ENCODE measurements around the gene NOS1AP. TPM values are rescaled to one million over a fixed set of nuclear protein-coding genes. Genes with fewer than 3 reads are reported as not detected.
A peak's percentile ranks its signal among the peaks of the same experiment; 100 is the strongest.

NOS1AP gene
- total RNA-seq, 2 experiments from 2014 or later, result 0.18 TPM

DNA sequence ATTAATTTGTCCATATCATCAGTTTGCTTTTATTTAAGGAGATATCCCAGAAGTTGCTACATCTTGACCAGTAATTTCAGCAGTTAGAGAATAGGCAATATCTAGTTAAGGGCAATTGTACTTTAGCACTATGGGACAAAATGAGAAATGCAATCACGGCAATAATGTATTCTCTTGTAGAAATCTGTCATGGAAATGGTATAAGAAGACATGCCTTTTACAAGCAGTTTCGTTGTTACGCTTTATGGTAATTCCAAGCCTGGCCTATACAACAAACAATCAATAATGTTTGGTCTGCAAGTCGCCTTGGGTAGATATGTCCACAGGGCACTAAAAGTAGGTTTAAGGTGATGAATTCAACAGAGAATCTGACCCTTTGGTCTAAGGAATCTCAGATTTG lies 1.2 kb upstream of the NOS1AP start:
- no peaks in the 10 kb centered on the region for H3K4me1 Mint-ChIP-seq (ENCODE audit: low read depth)
- no peaks in the 10 kb centered on the region for H3K9me3 Mint-ChIP-seq
- TF ChIP-seq, protein P1, sequence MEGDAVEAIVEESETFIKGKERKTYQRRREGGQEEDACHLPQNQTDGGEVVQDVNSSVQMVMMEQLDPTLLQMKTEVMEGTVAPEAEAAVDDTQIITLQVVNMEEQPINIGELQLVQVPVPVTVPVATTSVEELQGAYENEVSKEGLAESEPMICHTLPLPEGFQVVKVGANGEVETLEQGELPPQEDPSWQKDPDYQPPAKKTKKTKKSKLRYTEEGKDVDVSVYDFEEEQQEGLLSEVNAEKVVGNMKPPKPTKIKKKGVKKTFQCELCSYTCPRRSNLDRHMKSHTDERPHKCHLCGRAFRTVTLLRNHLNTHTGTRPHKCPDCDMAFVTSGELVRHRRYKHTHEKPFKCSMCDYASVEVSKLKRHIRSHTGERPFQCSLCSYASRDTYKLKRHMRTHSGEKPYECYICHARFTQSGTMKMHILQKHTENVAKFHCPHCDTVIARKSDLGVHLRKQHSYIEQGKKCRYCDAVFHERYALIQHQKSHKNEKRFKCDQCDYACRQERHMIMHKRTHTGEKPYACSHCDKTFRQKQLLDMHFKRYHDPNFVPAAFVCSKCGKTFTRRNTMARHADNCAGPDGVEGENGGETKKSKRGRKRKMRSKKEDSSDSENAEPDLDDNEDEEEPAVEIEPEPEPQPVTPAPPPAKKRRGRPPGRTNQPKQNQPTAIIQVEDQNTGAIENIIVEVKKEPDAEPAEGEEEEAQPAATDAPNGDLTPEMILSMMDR (IDR thresholded peaks at IDR 0.05), result no peak
- no peaks in the 10 kb centered on the region for H3K36me3 Mint-ChIP-seq (ENCODE audit: low read depth)
- no peak for ATAC-seq
- POLR2A ChIA-PET, result no interaction called here
- H3K27me3 Mint-ChIP-seq, result peaks cover 54% of the 10 kb centered on the region
- H3K4me3 Mint-ChIP-seq, result no peak overlapping the region
- DNase-seq, result no peak
- CTCF ChIA-PET, result interaction anchor here (1.1 to 1.3 kb wide), 2 partner anchors 12 to 31 kb away, joined by 4 to 5 read pairs; no protein-coding TSS in a partner anchor
- H3K27ac Mint-ChIP-seq, result no peak overlapping the region
- intact Hi-C loops (cut with micrococcal nuclease), result no loop called here

DNA sequence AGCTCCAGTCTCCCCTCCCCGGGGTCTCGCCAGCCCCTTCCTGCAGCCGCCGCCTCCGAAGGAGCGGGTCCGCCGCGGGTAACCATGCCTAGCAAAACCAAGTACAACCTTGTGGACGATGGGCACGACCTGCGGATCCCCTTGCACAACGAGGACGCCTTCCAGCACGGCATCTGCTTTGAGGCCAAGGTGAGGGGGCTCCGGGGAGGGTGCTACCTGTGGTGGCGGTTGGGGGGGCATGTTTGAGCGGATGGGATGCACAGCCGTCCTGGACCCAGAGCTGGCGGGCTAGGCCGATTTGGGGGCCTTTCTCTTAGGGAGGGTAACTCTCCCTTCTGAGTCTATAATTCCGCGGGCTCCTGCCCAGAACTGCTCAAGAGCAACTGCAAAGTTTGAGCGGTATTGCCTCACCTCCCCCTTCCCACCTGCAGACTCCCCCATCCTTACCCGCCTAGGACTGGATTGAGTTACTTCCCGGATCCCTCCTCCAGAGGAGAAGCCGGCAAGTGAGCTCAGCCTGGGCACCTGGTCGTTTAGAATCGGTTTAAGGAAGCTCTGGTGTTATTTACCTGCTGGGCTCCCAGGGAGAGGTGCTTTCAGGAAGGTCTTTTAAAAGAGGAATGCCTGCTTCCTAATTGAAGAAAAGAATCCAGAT lies 730 bp downstream of the NOS1AP start:
- Mint-ChIP-seq H3K4me1 (ENCODE audit: low read depth) (no peaks in the 10 kb centered on the region), H3K9me3 (no peaks in the 10 kb centered on the region), H3K4me3 (peak overlapping the region; percentile 72), H3K27me3 (peaks cover 58% of the 10 kb centered on the region), H3K36me3 (ENCODE audit: low read depth) (no peaks in the 10 kb centered on the region), H3K27ac (no peak overlapping the region)
- DNase-seq (peak; percentile 22), ATAC-seq (no peak)
- TF ChIP-seq, protein P1 (IDR thresholded peaks at IDR 0.05), result no peak
- ChIA-PET CTCF (interaction anchor here (0.6 kb wide), 1 partner anchor 99 kb away, joined by 3 read pairs; no protein-coding TSS in a partner anchor), POLR2A (interaction anchor here (0.6 to 1.0 kb wide), 4 partner anchors 12 to 219 kb away, joined by 3 to 4 read pairs (median 3); no protein-coding TSS in a partner anchor)
- intact Hi-C loops (cut with micrococcal nuclease), result no loop called here

DNA sequence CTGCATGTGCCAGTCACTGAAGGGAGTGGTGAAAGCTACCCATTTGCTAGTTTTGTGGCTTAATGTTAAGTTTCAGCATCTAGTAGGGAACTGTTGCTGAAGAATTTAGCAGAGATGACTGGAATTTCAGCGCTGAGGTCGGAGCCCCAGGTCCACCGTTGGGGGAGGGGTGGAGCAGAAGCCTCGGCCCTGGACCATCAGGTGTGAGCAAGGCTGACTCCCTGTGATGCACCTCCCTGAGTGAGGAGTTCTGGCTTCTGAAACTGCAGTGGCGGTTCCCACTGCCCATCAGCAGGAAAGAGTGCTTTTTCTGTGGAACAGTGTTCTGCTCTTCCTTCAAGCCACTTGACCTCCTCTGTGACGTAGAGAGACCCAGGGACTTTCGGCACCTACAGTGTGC lies 1.3 kb downstream of the NOS1AP start:
- peaks cover 58% of the 10 kb centered on the region for H3K27me3 Mint-ChIP-seq
- ATAC-seq (no peak), DNase-seq (no peak)
- H3K36me3 Mint-ChIP-seq (ENCODE audit: low read depth), result no peaks in the 10 kb centered on the region
- intact Hi-C loops (cut with micrococcal nuclease), result no loop called here
- TF ChIP-seq, protein P1 (IDR thresholded peaks at IDR 0.05), result no peak
- peak overlapping the region; percentile 0 for H3K4me3 Mint-ChIP-seq
- no peaks in the 10 kb centered on the region for H3K4me1 Mint-ChIP-seq (ENCODE audit: low read depth)
- no peak overlapping the region for H3K27ac Mint-ChIP-seq
- CTCF ChIA-PET, result no interaction called here
- POLR2A ChIA-PET, result interaction anchor here (0.6 to 0.7 kb wide), 2 partner anchors 30 to 218 kb away, joined by 3 read pairs; no protein-coding TSS in a partner anchor
- no peaks in the 10 kb centered on the region for H3K9me3 Mint-ChIP-seq

DNA sequence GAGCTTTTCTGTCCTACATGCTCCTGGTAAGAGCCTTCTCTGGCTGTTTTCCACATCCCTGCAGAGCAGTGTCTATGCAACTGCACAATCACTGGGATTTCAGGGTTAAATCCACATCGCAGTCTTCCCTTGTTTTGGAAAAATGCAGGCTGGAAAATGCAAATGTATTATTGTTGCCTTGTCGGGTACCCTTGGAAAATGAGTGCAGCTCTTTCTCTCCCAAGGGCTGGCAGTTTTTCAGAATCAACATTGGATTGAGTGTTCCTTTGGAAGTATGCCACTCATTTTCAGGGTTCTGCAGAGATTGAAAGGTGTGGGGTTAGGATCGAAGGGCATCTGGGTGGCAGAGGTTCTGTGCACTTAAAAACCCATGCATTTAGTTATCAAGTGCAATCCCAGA lies 3.2 kb downstream of the NOS1AP start:
- H3K36me3 Mint-ChIP-seq (ENCODE audit: low read depth), result no peaks in the 10 kb centered on the region
- ATAC-seq (no peak), DNase-seq (no peak)
- H3K4me1 Mint-ChIP-seq (ENCODE audit: low read depth), result no peaks in the 10 kb centered on the region
- H3K9me3 Mint-ChIP-seq, result no peaks in the 10 kb centered on the region
- CTCF ChIA-PET, result no interaction called here
- no peak overlapping the region for H3K27ac Mint-ChIP-seq
- intact Hi-C loops (cut with micrococcal nuclease), result no loop called here
- TF ChIP-seq, protein P1 (IDR thresholded peaks at IDR 0.05), result no peak
- H3K4me3 Mint-ChIP-seq, result no peak overlapping the region
- POLR2A ChIA-PET, result no interaction called here
- H3K27me3 Mint-ChIP-seq, result peaks cover 63% of the 10 kb centered on the region

DNA sequence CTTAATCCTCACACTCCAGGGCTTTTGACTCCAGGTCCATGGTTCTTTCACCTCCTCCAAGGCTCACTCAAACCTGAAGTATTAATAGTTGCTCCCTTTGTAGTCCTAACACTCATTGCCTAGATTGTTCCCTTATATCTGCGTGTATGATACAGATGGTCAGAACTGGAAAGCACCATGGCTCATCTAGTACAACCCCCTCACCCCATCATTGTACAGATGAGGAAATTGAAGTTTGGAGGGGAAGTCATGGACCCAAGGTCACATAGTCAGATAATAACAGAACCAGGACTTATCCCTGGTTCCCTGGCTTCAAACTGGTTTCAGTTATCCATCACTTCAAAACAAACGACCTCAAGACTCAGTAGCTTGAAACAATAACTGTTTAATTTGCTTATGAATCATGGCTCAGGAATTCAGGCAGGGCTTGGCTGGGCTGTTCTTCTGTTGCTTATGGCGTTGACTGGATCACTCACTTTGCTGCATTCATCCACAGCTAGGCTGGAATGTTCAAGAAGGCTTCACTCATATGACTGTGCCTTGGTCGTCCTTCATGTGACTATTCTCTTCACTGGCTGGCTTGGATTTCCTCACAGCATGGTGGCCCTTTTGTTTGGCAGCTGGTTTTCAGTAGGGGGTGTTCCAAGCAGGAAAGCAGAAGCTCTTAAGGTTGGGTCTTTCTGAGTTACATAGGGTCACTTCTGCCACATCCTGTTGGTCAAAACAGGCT lies 5.0 kb downstream of the NOS1AP start:
- ATAC-seq (no peak), DNase-seq (no peak)
- ChIA-PET POLR2A (no interaction called here), CTCF (no interaction called here)
- peaks cover 62% of the 10 kb centered on the region for H3K27me3 Mint-ChIP-seq
- no peaks in the 10 kb centered on the region for H3K9me3 Mint-ChIP-seq
- intact Hi-C loops (cut with micrococcal nuclease), result no loop called here
- H3K4me1 Mint-ChIP-seq (ENCODE audit: low read depth), result no peaks in the 10 kb centered on the region
- H3K4me3 Mint-ChIP-seq, result no peak overlapping the region
- TF ChIP-seq, protein P1 (IDR thresholded peaks at IDR 0.05), result no peak
- no peaks in the 10 kb centered on the region for H3K36me3 Mint-ChIP-seq (ENCODE audit: low read depth)
- H3K27ac Mint-ChIP-seq, result no peak overlapping the region

Measured in activated CD8-positive, alpha-beta T cell treated with anti-CD3 and anti-CD28 coated beads for 36 hours (primary cell).